IPS-NIHi11 (cell line): ENCODE data around the gene KDM3B.

Experiments used
- DNase-seq: peaks from one replicate; pipeline ENCODE4 v3.0.0; 2012; ENCODE audit warnings: mixed read lengths, low spot score

Gene KDM3B

DNA sequence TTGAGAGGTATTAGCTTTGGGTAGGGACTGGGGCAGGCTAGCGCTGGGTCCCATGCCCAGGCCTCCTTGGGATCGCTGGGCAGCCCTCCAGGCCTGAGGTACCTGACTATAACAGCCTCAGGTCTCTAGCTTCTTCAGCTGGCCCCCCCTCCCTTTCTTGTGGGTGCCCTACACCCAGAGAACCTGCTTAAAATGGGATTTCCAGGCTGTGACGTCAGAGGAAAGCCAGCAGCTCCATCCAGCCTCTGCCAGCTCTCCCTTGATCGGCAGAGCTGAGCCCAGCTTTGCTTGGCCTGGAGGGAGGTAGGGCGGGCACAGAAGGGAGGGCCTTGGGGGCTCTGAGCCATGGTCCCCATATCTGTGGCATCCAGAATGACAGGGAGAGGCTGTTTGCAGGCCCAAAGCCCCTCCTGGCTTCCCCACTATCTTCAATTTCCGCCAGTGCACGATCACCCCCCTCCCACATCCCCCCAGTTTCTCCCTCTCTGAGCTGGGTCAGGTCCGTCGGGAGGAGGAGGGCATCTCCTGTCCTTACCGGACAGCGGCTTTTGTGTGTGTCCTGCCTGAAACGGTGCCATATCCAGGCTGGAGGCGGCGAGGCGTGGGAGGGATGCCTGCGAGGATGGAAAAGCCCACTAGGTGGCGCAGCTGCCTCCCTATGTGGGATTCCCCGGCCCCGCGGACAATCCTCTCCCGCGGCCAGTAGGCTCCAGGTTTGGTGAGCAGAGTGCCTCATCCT lies 97.2 kb downstream of the KDM3B start:
- DNase-seq, result peak; percentile 98

DNA sequence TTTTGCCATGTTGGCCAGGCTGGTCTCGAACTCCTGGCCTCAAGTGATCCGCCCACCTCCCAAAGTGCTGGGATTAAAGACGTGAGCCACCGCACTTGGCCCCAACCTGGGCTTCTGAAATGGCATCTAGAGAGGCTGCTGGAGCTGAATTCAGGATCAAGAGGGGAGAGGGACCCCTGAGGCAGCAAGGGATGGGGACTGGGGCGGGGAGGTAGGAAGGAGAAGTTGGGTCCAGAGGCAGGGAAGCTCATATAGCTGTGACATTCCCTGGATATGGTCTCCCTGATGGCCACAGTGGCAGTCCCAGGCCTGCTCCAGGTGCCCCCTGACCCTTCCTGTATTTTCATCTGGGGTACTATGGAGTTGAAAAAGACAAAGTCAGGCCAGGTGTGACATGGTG lies 98.5 kb downstream of the KDM3B start:
- DNase-seq, result no peak

DNA sequence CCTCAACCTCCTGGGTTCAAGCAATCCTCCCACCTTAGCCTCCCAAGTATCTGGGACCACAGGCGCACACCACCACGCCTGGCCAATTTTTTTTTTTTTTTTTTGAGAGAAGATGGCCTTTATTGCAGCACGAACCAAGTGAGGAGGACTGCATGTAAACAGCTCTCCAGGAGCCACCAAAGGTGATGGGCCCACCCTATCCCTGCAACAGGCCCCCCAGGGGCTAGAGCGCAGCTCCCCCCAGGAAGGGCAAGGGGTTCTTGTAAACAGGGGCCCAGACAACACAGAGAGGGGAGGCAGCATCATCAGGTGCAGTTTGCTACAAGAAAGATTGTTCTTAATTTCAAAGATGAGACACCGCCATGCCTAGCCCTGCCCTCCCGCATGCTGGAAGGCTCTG lies 100.2 kb downstream of the KDM3B start:
- no peak for DNase-seq

DNA sequence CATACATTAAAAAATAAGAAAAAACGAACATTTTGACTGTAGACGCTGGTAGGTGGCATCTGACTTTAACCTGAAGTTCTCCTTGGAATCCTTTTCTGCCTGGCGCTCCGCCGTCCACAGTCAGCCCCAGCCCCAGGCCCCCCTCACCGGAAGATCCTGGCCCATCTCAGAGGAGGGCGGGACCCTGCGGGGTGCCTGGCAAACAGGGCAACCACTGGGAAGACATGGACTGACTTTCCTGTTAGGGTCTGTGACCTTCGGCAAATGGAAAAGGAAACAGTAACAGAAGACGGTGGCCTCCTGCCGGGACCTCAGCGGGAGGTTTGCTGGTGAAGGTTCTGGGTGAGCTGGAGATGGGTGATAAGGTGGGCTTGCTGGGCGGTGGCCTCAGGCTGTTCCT lies 101.1 kb downstream of the KDM3B start:
- DNase-seq, result no peak

DNA sequence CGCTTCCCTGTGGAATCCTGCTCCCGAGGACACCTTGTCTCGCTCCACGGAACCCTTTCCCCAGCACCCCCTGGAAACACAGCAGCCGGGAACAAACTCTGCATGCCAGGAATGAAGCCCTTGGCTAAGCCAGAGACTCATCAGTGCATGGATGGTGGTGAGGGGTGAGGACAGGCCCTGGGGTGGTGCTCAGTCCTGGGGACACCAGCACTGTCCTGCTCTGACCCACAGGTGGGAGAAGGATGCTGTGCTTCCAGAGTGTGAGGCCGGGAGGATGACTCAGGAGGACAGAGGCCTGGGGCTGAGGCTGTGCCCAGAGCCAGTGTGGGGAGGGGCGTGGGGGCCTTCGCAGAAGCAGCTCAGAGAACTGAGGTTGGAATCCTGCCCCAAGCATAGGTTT lies 101.6 kb downstream of the KDM3B start:
- DNase-seq, result no peak

DNA sequence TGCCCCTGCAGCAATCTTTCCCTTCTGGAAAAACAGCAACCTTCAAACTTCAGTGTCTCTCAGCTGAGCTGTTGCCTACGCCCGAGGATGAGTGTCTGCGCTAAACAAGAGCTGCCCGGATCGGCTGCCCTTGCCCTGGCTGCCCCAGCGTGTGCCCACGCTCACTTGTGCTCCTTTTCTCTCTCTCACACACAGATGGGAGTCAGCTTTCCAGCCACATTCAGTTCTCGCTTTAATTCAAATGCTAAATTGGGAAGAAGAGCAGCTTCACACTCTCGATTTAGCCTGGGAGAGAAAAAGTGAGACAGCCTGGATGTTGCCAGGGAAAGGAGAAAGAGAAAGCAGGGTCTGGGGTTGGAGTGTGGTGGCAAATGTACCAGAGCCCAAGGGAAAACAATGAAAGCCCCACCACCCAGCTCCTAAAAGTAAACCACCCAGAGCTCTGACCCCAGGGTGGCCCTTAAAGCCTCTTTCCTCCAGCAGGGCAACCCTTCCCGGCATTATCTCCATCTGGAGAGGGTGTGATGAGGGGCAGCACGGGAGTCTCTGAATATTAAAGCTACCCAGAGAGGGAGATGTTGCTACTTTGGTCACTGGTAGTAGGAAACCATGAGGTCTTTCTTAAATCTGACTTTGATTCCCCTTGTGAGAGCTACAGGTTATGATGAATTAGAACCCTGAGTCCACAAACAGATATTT lies 102.9 kb downstream of the KDM3B start:
- DNase-seq, result no peak

DNA sequence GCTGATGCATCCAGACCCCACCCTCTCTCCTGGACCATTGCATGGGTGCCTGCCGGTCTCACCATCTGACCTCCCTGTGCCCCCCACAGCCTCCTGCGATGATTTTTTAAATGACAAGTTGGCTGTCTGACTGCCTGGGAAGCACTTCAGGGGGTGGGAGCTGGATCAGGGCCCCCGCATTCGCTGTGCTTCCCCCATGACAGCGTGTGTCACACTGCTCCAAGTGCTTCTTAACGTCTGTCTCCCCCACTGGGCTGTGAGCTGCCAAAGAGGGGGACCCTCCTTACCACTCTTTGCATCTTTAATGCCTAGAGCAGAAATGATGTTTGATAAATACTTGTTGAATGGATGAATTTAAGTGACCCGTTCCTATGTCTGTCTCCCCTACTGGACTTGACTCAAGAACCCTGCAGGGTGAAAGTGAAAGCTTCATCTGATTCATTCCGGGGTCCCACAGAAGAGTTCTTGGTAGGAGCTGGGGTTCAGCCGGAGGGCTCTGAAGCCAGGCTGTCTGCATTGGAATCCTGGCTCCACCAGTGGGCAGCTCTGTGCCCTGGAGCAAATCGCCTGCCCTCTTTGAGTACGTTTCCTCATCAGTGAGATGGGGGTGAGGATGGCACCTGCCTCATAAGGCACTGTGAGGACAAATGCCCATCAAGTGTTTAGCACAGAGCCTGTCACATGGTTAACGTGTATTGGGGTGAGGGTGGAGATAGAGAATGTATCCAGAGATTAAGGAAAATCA lies 105.2 kb downstream of the KDM3B start:
- no peak for DNase-seq

DNA sequence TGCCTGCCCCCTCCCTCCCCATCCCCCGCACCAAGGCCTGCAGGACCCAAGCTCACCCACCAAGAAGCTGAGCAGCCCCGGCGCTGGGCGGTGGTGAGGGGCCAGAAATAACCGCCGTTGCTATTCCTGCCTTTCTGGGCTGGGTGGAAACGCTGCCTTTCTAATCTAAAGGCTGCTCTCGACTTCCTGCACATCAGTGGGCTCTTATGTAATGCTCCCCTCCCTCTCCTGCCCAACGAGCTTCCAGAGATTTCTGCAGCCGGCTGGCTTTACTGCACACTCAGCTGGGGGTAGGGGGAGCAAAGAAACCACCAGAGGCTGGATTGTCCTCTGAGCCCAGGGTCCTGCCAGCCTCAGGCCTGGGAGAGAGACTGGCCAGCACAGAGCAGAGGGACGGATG lies 105.9 kb downstream of the KDM3B start:
- DNase-seq, result no peak

DNA sequence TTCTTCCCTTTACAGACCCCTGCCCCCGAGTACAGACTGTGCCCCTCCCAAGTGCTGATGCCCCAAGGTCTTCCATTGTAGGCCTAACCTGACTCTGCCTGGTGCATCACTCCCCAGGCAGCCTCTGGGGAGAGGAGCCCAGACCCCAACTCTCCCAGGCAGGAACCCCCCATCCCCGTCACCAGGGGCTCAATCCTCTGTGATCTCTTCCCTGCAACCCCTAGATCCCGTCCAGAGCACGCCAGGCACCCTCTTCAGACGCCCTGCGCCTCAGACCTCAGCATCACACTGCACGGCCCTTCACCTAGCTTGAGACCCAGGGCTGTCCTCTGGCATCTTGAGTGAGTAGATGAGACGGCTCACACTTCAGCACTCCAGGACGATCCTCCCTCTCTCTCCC lies 106.4 kb downstream of the KDM3B start:
- no peak for DNase-seq

DNA sequence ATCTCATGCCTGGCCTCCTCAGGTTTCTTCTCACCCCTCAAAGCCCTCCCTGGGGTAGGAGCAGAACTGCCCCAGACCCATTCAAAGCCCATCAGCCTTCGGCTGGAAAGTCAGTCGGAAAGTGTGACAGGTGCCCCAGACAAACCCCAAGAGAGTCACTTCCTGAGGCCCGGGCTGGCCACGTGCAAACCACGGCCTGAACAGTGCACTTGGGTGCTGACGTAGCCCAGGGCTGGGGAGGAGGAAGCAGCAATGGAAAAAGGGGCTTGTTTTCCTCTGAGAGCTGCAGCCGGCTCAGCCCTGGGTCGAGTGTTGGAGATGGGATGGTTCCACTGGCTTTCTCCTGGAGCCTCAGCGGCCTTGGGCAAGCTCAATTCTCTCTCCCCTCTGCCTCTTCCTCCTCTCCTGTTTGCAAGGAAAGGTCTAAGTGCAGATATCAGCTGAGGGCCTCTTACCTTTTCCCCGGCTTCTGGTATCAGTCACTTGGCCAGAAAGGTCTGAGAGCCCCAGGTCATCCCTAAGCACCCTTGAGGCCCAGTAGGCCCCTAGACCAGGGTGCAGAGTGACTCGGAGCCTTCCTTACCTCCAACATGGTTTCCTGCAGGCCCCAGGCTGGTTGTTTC lies 106.9 kb downstream of the KDM3B start:
- DNase-seq, result no peak

DNA sequence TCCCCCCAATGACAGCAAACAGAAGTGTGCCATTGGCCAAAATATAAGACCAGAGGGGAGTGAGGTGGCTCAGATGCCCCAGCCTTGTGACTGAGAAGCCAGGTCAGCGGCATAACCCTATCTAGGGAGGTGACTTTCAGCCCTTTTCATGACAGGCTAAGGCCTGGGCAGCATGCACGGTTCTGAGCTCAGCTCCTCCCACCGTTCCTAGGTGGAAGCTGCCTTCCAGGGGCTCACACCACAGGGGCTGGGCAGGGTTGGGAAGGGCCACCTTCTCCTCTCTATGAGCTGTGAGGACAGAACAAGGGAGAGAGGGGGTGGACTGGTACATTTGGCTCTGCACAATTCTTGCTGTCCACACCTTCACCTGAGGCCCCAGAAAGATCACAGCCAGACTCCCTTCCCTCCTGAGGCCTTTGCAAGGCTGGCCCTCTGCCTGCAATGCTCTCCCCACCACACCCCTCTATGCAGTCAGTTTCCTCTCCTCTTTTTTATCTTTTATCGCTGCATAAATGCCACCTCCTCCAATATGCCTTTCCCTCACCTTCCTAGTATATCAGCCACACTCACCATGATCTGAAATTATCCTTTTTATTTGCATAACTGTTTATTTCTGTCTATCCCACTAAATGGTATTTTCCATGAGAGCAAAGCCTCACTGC lies 107.7 kb downstream of the KDM3B start:
- no peak for DNase-seq

DNA sequence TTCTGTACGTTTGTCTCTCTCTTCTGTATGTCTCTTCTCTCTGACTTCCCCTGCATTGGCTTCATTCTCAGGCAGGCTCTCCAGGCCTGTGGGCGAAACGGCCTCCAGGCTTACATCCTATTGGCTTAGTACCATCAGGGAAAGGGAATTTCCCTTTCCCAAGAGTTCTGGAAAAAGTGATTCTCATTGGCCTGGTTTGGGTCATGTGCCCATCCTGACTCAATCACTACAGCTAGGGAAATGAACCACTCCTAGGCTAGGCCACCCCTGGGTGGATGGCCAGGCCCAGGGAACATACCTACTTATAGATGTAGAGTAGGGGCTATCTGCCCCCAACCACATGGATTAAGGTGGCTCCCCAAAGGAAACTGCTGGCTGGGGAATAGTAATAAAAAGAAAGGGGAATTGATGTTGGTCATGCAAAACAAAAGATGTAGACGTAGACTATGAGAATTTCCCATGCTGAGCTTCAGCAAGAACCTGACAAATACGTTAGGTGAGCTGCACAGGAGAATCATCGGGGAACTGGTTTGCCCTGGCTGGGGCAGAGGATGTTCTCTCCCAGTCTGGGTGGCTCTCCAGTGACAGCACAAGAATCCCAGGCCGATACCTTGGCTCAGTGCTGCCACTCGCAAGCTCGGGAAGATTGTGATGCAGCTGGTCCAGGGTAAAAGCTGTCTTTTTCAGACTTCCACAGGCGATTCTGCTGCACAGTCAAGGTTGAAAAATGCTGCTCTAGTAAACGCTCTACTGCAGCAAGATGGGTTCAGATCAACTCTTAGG lies 109.0 kb downstream of the KDM3B start:
- no peak for DNase-seq

DNA sequence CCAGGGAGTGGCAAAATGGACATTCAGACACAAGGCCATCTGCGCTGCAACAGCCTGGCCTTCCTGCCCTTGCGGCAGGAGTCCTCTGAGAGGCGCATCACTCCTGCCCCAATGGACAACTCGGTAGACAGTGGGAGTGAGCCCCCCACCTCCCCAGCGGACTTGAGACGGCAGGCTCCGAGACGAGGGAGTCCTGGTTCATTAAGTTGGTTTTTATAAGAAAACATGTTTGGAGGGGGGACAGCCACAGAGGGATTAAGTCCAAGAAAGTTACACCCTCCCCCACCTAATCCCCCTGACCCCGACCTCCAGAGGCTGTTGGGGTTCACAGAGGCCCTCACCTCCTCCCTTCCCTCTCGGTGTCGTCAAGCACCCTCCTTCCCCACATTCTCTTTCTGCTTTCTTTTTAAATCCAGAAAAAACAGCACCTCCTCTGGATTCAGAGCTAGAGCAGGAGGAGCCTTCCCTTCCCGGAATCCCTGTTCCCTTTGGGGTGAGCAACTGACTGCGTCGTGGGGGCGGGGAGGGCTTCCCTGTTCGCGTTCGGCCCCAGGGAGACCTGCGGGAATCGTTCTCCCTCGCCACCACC lies 111.0 kb downstream of the KDM3B start:
- no peak for DNase-seq

DNA sequence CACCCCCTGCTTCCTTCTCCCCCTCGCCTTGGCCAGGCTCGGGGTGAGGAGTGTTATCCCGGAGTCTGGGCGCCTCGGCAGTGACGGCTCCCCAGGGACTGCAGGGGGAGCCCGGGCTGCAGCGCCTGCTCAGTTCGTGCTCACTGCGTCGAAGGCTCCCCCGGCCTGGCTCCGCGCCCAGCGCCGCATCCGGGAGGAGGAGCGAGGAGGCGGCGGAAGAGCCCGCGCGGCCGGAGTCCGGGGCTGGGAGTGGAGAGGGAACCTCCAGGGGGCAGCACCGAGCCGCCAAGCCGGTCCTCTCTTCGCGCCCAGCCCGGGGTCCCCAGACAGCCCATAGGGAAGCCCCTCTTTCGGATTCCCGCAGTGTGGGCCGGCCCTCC lies 111.5 kb downstream of the KDM3B start:
- DNase-seq, result peak; percentile 94

DNA sequence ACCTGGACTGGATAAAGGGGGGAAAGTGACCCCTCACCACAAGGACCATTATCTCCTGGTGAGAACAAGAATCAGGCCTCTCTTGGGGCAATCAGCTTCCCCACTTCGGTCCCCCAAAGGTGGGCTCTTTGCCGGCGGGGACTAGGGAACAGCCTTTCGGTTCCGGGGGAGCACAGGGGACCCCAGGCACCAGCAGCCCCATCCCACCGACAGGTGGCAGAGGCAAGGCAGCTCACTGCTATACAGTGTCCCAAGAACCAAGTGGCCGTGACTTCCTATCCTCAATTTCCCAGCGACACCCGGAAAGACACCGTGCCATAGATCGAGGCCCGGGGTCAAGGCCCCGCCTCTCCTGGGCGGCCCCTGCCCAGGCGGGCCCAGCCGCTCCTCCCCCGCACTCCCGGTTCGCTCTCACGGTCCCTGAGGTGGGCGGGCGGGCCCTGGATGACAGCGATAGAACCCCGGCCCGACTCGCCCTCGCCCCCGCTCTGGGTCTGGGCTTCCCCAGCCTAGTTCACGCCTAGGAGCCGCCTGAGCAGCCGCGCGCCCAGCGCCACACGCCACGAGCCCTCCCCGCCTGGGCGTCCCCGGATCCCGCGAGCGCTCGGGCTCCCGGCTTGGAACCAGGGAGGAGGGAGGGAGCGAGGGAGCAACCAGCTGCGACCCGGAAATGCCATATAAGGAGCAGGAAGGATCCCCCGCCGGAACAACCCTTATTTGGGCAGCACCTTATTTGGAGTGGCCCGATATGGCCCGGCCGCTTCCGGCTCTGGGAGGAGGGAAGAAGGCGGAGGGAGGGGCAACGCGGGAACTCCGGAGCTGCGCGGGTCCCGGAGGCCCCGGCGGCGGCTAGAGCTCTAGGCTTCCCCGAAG lies 112.1 kb downstream of the KDM3B start:
- DNase-seq, result peak; percentile 86

DNA sequence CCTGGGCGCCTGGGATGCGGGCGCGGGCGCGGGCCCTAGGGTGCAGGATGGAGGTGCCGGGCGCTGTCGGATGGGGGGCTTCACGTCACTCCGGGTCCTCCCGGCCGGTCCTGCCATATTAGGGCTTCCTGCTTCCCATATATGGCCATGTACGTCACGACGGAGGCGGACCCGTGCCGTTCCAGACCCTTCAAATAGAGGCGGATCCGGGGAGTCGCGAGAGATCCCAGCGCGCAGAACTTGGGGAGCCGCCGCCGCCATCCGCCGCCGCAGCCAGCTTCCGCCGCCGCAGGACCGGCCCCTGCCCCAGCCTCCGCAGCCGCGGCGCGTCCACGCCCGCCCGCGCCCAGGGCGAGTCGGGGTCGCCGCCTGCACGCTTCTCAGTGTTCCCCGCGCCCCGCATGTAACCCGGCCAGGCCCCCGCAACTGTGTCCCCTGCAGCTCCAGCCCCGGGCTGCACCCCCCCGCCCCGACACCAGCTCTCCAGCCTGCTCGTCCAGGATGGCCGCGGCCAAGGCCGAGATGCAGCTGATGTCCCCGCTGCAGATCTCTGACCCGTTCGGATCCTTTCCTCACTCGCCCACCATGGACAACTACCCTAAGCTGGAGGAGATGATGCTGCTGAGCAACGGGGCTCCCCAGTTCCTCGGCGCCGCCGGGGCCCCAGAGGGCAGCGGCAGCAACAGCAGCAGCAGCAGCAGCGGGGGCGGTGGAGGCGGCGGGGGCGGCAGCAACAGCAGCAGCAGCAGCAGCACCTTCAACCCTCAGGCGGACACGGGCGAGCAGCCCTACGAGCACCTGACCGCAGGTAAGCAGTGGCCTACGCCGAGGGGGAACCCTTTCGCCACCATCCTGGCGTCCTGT lies 113.0 kb downstream of the KDM3B start, which contains the start of gene EGR1:
TSS of gene EGR1 (plus strand) at position 219 of the 864 bp plus-strand sequence. CDS start at position 502, 283 bp downstream.
- peak; percentile 84 for DNase-seq

DNA sequence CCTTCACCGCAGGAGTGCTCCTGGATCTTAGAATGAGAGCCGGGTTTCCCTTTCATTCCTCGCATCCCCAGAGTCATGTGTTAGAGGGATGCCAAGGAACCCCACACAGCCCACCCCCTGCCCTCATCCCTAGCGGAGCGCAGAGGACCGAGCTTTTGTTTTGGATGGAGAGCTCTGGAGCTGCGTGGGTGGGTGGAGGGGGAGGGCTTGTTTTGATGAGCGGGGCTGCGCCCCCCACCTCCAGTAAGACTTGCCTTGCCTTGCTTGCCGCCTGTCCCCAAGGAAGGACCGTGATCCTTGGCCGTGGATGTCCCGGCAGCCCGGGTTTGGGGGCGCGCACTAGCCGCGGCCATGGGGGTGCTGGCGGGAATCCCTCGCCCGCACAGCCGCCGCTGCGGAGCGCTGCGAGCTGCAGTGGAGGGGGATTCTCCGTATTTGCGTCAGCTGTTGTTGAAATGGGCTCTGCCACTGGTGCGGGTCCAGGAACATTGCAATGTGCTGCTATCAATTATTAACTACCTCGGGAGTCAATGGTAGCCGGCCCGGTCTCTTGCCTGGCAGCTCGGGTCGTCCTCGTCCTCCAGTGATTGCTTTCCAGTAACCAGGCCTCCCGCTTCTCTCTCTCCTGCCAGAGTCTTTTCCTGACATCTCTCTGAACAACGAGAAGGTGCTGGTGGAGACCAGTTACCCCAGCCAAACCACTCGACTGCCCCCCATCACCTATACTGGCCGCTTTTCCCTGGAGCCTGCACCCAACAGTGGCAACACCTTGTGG lies 113.8 kb downstream of the KDM3B start:
- no peak for DNase-seq
